ENCODE results near the gene DFFB. TPM values are rescaled to one million over a fixed set of nuclear protein-coding genes. Genes with fewer than 3 reads are reported as not detected.

The DFFB gene
- total RNA-seq, 3 donors from 2014 or later (not counting 1 experiment from before 2014, with no cell fraction given) = 18.3 to 27.8 (median 18.5) TPM

- peak overlapping the region; percentile 85 to 95 for H3K27ac Mint-ChIP-seq
- intact Hi-C loops (cut with micrococcal nuclease) = no loop called here
- DNase-seq (no peak), ATAC-seq (no peak)
- no peak for TF ChIP-seq CTCF (IDR thresholded peaks at IDR 0.05)
- Histone ChIP-seq H3K36me3 (ENCODE audit: control insufficient read depth, insufficient read depth, low read length) (peaks cover 40% of the 10 kb centered on the region), H3K4me3 (ENCODE audit: low read length) (no peak overlapping the region), H3K27me3 (ENCODE audit: control insufficient read depth, insufficient read depth, low read length) (no peaks in the 10 kb centered on the region), H3K9me3 (ENCODE audit: control insufficient read depth, insufficient read depth, low read length) (no peaks in the 10 kb centered on the region), H3K27ac (ENCODE audit: low read length) (no peak overlapping the region), H3K4me1 (ENCODE audit: control insufficient read depth, insufficient read depth, low read length) (peaks cover 58% of the 10 kb centered on the region)
- H3K27me3 Mint-ChIP-seq (ENCODE audit: low read depth in 2 of 2) = no peaks in the 10 kb centered on the region
- H3K9me3 Mint-ChIP-seq = no peaks in the 10 kb centered on the region
- H3K4me3 Mint-ChIP-seq = no peak overlapping the region
- no peaks in the 10 kb centered on the region for H3K36me3 Mint-ChIP-seq
- H3K4me1 Mint-ChIP-seq = peaks cover 27 to 35% of the 10 kb centered on the region in 2 donors
- 93% methylated on average over 13 of the region's 13 CpGs for WGBS (ENCODE audit: insufficient coverage)
Measured at GRCh38 chr1:3884966-3885365, 27.7 kb downstream of the DFFB start.

GRCh38 chr1:3885611-3886010 is 28.3 kb downstream of the DFFB start:
- intact Hi-C loops (cut with micrococcal nuclease) = no loop called here
- Mint-ChIP-seq H3K9me3 (no peaks in the 10 kb centered on the region), H3K4me3 (no peak overlapping the region), H3K27ac (peak overlapping the region in 1 of 2 donors; percentile 95), H3K36me3 (no peaks in the 10 kb centered on the region), H3K4me1 (peaks cover 34 to 41% of the 10 kb centered on the region in 2 donors), H3K27me3 (ENCODE audit: low read depth in 2 of 2) (no peaks in the 10 kb centered on the region)
- Histone ChIP-seq H3K4me3 (ENCODE audit: low read length) (no peak overlapping the region), H3K4me1 (ENCODE audit: control insufficient read depth, insufficient read depth, low read length) (peaks cover 62% of the 10 kb centered on the region), H3K27ac (ENCODE audit: low read length) (no peak overlapping the region), H3K9me3 (ENCODE audit: control insufficient read depth, insufficient read depth, low read length) (no peaks in the 10 kb centered on the region), H3K36me3 (ENCODE audit: control insufficient read depth, insufficient read depth, low read length) (peaks cover 41% of the 10 kb centered on the region), H3K27me3 (ENCODE audit: control insufficient read depth, insufficient read depth, low read length) (no peaks in the 10 kb centered on the region)
- TF ChIP-seq CTCF (IDR thresholded peaks at IDR 0.05) = no peak
- DNase-seq = no peak
- 96% methylated on average over 7 of the region's 7 CpGs for WGBS (ENCODE audit: insufficient coverage)
- no peak for ATAC-seq

- Histone ChIP-seq H3K4me1 (ENCODE audit: control insufficient read depth, insufficient read depth, low read length) (peaks cover 60% of the 10 kb centered on the region), H3K9me3 (ENCODE audit: control insufficient read depth, insufficient read depth, low read length) (no peaks in the 10 kb centered on the region), H3K27me3 (ENCODE audit: control insufficient read depth, insufficient read depth, low read length) (no peaks in the 10 kb centered on the region), H3K27ac (ENCODE audit: low read length) (no peak overlapping the region), H3K4me3 (ENCODE audit: low read length) (no peak overlapping the region), H3K36me3 (ENCODE audit: control insufficient read depth, insufficient read depth, low read length) (peaks cover 40% of the 10 kb centered on the region)
- peaks cover 32 to 43% of the 10 kb centered on the region in 2 donors for H3K4me1 Mint-ChIP-seq
- H3K27ac Mint-ChIP-seq = peak overlapping the region; percentile 53 to 62
- no peak for TF ChIP-seq CTCF (IDR thresholded peaks at IDR 0.05)
- H3K36me3 Mint-ChIP-seq = no peaks in the 10 kb centered on the region
- no peaks in the 10 kb centered on the region for H3K9me3 Mint-ChIP-seq
- ATAC-seq (no peak), DNase-seq (no peak)
- intact Hi-C loops (cut with micrococcal nuclease) = no loop called here
- no peak overlapping the region for H3K4me3 Mint-ChIP-seq
- H3K27me3 Mint-ChIP-seq (ENCODE audit: low read depth in 2 of 2) = no peaks in the 10 kb centered on the region
- 93% methylated on average over 15 of the region's 15 CpGs for WGBS (ENCODE audit: insufficient coverage)
Measured at GRCh38 chr1:3886106-3886670, 28.9 kb downstream of the DFFB start.

- Mint-ChIP-seq H3K27ac (peak overlapping the region; percentile 53 to 62), H3K9me3 (no peaks in the 10 kb centered on the region), H3K4me3 (no peak overlapping the region), H3K27me3 (ENCODE audit: low read depth in 2 of 2) (no peaks in the 10 kb centered on the region), H3K36me3 (no peaks in the 10 kb centered on the region), H3K4me1 (peaks cover 29 to 40% of the 10 kb centered on the region in 2 donors)
- intact Hi-C loops (cut with micrococcal nuclease) = no loop called here
- no peaks in the 10 kb centered on the region for H3K9me3 ChIP-seq (ENCODE audit: control insufficient read depth, insufficient read depth, low read length)
- no peak for DNase-seq
- H3K4me1 ChIP-seq (ENCODE audit: control insufficient read depth, insufficient read depth, low read length) = peaks cover 60% of the 10 kb centered on the region
- no peaks in the 10 kb centered on the region for H3K27me3 ChIP-seq (ENCODE audit: control insufficient read depth, insufficient read depth, low read length)
- ATAC-seq = no peak
- TF ChIP-seq CTCF (IDR thresholded peaks at IDR 0.05) = no peak
- peaks cover 40% of the 10 kb centered on the region for H3K36me3 ChIP-seq (ENCODE audit: control insufficient read depth, insufficient read depth, low read length)
- no peak overlapping the region for H3K27ac ChIP-seq (ENCODE audit: low read length)
- no peak overlapping the region for H3K4me3 ChIP-seq (ENCODE audit: low read length)
- 96% methylated on average over 8 of the region's 8 CpGs for WGBS (ENCODE audit: insufficient coverage)
Measured at GRCh38 chr1:3886691-3887090, 29.4 kb downstream of the DFFB start.

Measured in natural killer cell (primary cell).